COLO668 (cell line): ENCODE measurements around the gene SELENOT.
A peak's percentile ranks its signal among the peaks of the same experiment; 100 is the strongest.
"Not testable (repeated sequence)": the region's sequence is repeated elsewhere in the genome, so short reads cannot be mapped to it uniquely, and the experiment has no call there.

Source experiments
- DNase-seq: peaks from one replicate; lab custom pipeline; 2025; ENCODE audit not compliant: unreplicated experiment; lab: John Stamatoyannopoulos, UW

The SELENOT gene, protein sequence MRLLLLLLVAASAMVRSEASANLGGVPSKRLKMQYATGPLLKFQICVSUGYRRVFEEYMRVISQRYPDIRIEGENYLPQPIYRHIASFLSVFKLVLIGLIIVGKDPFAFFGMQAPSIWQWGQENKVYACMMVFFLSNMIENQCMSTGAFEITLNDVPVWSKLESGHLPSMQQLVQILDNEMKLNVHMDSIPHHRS

DNA sequence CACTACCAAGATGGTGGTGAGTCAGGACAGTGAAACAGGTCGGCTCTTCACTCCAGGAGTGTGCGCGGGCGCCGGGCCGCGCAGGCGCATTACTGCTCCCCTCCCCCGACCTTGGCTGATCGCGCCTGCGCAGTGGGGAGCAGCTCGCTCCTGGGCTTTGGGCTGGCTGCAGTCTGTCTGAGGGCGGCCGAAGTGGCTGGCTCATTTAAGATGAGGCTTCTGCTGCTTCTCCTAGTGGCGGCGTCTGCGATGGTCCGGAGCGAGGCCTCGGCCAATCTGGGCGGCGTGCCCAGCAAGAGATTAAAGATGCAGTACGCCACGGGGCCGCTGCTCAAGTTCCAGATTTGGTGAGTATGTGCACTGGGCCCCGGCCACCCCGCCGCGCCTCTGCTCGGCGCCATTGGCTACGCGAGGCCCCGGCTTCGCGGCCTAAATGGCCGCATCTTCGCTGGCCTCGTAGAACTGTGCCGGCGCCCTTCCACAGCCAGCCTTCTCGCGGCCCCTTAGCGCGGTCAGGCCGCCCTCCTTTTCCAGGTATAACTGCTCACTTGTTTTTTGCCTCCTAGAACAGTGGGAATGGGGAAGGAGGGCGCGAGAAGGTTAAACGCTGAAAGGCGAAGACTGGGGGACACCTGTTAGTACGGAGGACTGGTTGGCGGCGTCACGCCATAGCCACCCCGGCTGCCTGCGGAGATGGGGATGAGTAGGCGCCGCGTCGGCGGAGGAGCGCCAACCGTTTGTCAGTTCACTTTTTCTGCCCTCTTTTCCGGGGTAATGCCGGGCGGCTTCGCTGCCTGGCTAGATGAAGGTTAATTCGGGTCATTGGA, at the start of gene SELENOT:
Gene SELENOT (plus strand): TSS at position 169 of the 827 bp plus-strand sequence. CDS start 42 bp downstream, at position 211.
- DNase-seq = peak; percentile 88

GRCh38 chr3:150555859-150556436, 47.2 kb upstream of the SELENOT start:
- DNase-seq = no peak

DNA sequence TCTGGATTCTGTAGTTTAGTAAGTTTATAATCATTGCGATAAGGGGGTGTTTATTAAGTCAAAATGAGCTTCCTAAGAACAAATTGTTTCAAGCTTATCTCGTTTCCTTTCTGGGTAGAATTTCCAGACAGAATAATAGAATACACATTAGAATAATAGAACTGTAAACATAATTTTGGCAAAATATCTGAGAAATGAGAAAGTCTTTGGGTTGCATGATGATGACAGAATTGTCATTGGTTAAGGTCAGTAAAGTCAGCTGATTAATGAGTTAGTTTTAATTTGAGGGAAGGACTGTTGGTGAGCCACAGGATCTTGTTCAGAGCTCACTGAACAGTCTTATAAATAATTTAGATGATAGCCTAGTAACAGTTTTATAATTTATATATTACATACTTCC, 46.3 kb upstream of the SELENOT start:
- no peak for DNase-seq

DNA sequence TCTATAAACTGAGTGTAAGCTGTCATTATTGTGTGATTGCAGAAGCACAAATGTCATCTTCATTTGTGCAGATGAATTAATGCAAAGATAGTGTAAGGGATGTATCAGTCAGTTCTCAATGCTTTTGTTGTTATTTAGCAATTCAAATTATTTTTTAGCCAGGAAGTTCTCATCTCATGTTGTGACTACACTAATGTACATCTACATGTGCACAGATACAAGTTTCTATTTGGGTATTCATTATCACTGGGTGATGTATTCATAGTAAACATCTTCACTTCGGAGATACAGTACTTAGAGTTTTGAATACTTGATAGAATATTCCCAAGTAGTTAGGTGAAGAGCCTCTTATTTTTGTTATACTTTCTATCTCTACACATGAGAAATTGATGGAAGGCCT, 45.4 kb upstream of the SELENOT start:
- no peak for DNase-seq

DNA sequence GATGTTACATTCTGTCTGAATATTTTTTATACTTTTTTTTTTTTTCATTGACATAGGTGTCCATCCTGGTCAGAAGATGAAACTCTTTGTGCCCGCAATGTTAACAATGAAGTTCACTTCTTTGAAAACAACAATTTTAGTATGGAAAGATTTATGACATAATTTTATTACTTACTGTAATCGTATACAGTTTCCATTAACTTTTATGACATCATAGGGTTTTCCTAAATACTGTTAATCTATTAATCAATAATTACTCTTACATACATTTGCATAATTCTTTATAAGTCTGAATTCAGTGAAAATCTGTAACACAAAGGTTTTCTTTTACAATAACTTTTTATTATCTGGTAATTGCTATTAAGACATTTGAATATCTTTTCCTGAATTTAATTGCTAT, 38.9 kb upstream of the SELENOT start:
- no peak for DNase-seq

DNA sequence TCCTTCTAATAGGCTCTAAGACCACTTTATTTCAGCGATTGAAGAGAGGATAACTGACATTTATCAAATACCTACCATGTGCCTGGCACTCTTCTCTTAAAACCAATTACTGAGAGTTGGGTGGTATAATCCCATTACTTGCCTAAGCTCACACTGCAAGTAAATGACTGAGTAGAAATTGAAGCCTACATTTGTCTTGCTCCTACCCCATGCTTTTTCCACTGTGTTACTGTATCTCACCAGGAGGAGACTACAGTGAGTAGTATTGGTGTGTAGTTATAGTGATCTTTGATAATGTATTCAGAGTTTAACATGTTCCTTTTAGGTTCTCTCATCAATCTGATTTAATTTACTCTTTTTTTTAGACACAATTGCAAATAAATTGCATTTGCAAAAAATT, 35.8 kb upstream of the SELENOT start:
- DNase-seq = no peak

GRCh38 chr3:150577855-150578254, 25.3 kb upstream of the SELENOT start:
- DNase-seq = no peak

- DNase-seq = no peak
Observed at GRCh38 chr3:150581174-150581573, 21.9 kb upstream of the SELENOT start.

DNA sequence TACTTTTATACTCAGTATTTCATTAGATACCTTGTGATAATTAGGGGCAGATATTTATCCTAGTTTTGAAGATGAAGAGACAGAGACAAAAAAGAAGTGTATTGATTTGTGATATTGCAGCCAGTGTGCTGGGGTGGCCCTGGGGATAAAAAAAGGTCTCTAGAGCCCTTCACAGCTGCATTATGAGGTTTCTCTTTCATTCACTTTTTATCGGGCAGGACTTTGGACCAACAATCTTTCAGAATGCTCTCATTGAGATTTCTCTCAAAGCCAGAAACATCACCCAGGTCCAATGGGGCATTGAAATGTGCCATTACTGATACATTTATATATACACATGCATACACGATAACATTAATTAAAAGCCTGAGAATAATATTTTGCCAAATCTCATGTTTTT, 20.5 kb upstream of the SELENOT start:
- DNase-seq = no peak

DNA sequence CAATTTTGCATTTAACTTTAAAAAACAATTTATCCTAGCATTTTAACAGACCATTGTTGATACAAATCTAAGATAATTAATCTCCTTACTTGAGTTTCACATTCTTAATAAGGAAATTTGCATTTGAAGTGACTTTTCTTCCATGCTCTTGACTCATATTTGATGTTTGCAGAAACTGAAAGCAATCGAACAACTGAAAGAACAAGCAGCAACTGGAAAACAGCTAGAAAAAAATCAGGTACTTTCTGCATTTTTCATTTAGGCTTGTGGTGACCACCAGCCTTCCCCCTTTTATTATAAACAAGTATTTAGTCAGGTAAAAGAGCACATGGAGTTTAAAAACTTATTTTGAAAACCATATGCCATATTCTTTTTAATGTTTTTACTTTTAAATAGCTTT, 20.1 kb upstream of the SELENOT start:
- DNase-seq = no peak

DNA sequence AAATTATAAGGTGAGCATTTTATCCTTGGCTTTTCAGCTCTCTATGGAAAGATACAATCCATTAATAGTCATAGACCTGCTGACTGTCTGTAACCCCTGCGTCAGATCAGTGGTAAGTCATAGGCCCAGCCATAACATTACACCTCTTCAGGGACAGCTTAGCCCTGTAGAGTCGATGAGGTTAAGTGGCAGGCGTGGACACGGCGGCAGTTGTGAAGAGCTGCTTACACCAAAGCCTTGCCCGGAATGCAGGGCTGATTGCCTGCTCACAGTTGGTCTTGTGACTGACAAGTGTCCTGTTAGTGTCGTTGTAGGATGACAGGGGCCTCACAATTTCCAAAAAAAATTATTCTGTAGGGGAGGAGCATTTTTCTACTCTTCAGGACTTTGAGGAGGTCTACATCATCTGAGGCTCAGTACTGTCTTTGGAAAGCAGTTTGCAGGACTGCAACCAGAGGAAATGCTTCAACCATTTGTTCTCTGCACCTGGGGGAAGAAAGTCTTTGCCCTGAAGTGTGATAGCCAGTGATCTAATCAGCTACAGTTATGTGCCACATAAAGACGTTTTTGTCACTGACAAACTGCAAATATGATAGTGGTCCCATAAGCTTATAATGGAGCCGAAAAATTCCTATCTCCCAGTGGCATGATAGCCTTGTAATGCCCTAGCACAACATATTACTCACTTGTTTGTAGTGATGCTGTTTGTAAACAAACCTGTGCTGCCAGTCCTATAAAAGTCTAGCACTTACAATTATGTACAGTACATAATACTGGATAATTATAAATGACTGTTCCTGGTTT, 14.9 kb upstream of the SELENOT start:
- no peak for DNase-seq

DNA sequence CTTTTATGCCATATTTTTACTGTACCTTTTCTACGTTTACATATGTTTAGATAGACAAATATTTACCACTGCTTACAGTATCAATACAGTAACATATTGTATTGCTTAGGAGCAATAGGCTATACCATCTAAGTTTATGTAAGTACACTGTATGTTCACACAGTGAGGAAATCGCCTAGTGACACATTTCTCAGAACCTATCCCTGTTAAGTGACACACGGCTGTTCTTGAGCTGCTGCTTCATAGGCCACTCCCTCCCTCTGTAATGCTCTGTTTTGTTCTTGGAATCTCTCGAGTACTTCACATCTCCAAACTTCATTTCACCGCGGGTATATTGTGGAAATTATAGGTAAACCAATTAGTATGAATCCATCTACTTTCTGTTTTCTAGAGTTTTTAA, 13.4 kb upstream of the SELENOT start:
- DNase-seq = no peak

DNA sequence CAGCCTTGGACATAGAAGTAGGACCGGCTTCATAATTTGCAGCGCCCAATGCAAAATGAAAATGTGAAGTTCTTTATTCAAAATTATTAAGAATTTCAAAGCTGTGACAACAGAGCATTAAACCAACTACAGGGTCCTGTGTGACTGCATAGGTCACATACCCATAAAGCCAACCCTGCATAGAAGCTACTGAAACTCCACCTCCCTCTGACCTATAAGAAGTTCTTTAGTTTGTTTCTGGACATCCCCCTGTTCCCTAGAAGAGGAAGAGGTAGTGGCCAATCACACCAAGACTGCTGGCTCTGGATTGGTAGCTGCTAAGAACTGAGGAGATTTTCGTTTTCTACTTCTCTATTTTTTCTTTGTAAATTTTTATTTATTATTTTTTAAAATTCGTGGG, 9.0 kb upstream of the SELENOT start:
- no peak for DNase-seq

DNA sequence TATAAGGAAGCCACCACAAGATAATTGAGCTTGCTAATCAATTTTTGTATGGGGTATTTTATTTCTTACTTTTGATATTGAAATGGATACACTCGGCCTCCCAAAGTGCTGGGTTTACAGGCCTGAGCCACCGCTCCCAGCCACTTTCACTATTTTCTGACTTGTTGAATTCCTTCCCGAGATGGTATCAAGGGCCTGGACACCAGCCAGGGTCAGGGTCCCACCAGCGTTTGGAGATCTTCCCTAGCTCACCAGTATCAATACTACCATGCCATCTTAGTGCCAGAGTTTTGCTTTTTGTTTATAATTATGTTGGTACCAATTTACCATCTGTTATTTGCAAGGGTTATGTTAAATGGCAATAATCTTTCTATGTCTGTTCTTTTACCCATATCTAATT, 5.5 kb upstream of the SELENOT start:
- DNase-seq = no peak

- DNase-seq = no peak
Observed at GRCh38 chr3:150599611-150600297, 3.4 kb upstream of the SELENOT start.

GRCh38 chr3:150600647-150601530, 2.2 kb upstream of the SELENOT start:
- not testable (repeated sequence) for DNase-seq

DNA sequence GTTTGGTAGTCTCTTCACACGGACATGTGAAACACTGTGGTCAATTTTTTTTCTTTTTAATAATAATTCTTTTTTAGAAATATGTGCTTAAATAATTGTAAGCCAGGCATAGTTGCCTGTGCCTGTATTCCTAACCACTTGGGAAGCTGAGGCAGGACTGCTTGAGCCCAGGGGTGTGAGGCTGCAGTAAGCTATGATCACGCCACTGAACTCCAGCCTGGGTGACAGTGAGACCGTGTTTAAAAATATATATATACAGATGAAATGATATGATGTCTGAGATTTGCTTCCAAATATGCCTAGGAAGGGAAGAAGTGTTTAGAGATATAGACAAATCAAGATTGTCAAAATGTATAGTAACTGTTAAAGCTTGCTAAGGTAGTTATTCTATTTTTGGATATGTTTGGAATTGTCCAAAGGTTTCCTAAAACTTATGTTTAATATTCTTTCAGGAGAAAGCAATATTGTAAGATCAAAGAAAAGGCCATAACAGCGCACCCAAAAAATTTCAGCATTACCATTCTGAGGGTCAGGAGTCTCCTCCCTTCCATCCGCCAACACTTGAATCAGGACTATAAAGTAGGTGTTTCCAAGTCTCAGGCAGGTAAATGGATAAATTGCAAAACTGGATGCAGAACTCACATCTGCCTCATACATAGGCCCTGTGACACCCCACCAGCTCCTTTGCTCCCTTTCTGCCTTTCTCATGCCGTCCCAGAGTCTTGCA, 532 bp upstream of the SELENOT start:
- no peak for DNase-seq

GRCh38 chr3:150603980-150604319, 829 bp downstream of the SELENOT start:
- DNase-seq = no peak

DNA sequence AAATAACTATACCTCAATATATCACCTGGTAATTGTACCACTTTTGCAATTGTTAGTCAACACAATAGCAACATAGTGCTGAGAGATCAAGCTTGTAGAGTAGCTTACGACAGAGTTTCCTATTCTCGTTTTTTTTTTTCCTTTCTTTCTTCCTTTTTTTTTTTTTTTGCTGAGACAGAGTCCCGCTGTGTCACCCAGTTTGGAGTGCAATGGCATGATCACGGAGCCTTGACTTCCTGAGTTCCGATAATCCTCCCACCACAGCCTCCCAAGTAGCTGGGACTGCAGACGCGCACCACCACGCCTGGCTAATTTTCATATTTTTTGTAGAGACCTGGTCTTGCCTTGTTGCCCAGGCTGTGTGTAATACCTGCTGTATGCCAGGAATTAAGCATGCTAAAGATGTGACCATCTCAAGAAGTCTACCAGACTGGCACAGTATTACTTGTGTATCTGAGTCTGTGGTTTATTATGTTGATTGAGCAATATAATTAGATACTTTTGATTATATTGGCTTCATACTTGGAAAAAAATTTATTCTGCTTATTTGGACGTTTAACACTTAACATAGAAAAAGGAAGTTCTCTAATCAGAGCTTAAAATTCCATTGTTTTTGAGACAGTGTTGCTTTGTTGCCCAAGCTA, 3.0 kb downstream of the SELENOT start:
- DNase-seq = no peak
